SU-DHL-6 (cell line): Measurements from ENCODE around the gene CDK11B.

Experiments
- CTCF ChIP-seq: fragments of 200-600 bp; sonication (generic); IDR thresholded peaks from one replicate; pipeline ENCODE4 v1.5.1; 2017; ENCODE audit warnings: antibody characterized with exemption, mild to moderate bottlenecking, low read length, moderate library complexity; ENCODE audit not compliant: insufficient read depth, poor library complexity, severe bottlenecking
- EZH2phosphoT487 ChIP-seq: fragments of 200-600 bp; sonication (generic), shearing (Covaris generic); conservative IDR thresholded peaks from 2 replicates; pipeline ENCODE4 v1.6.1; 2018; ENCODE audit warnings: mild to moderate bottlenecking, antibody characterized with exemption, low read length, moderate library complexity, mixed read lengths

GRCh38 chr1:1622010-1622787 lies 36.6 kb downstream of the CDK11B start:
- TF ChIP-seq CTCF, result no peak
- TF ChIP-seq EZH2phosphoT487, result no peak
